HG03565 (cell line): ENCODE data around the gene XRCC4.

Experiments
- ATAC-seq: cut with Tn5 transposase; IDR thresholded peaks from one replicate; pipeline ENCODE4 v1.9.1; 2021; ENCODE audit warnings: mild to moderate bottlenecking, moderate library complexity; ENCODE audit not compliant: unreplicated experiment

Gene XRCC4

DNA sequence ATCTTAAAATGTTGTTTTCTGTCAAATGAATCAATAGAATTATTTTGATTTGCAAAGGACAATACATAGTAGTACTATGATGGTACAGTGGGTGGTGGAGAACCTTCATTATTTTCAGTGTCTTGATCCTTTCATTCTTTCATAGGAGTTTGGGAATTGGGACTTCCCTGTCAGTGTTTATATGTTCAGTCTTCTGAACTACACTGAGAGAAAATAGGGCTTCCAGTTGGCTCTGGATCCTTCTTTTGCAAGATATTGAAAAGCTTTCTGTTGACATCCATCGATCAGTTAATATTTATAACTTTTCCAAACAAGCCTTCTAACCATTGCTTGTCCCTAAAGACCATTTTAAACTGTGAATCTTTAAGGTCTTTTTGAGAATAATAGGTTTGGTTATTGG lies 94.7 kb downstream of the XRCC4 start:
- no peak for ATAC-seq

DNA sequence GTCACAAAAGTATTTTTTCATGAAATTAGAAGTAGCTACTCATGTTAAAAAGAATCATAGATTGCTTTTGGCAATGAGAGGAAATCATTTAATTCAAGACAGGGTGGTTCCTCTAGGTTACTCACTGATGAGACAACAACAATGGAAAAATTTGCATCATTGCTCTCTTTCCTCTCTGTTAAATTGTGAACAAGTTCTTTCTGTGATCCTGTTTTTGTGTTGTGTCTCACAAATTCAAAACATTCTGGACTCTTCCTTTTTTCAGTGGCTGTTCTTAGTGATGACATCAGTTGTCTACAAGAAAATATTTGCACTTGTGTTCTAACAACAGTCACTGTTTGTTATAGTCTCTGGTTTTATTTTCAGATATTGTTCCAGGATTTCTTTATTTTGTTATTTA lies 95.3 kb downstream of the XRCC4 start:
- no peak for ATAC-seq

GRCh38 chr5:83173826-83174225 lies 96.5 kb downstream of the XRCC4 start:
- no peak for ATAC-seq

DNA sequence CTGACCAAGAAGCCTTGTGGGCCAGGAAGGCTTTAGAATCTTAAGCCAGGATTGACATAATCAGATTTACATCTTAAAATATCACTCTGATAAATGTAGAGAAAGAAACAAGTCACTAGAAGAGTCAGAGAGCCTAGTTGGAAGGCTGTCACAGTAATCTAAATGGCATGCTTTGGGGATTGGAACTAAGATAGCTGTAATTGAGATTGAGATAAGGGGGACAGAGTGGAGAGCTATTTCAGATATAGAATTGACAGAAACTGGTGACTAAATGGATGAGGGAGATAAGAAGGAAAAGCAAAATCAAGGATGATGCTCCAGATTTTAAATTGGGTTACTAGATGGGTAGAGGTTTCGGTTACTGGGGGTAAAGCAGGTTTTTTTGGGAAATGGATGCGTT lies 100.5 kb downstream of the XRCC4 start:
- ATAC-seq = no peak

- no peak for ATAC-seq
Measured at GRCh38 chr5:83179966-83180365, 102.6 kb downstream of the XRCC4 start.

DNA sequence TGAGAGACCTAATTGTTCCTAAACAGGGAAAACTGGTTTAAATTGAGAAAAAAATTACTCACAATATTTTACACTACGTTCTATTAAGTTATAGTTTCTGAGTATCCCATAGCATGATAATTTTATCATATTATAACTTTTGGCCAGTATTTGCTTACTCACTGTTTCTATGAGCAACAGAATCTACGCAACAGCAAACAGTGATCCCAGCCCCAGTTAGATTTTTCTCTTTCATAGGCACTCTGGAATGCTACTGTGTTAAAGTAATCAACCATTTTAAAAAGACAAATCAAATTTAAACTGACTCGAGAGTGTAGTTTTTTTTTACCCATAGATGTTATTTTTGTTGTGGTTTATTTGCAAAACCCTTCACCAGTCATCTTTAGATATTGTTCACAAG lies 107.2 kb downstream of the XRCC4 start:
- ATAC-seq = no peak

- ATAC-seq = no peak
Measured at GRCh38 chr5:83192947-83193346, 115.6 kb downstream of the XRCC4 start.

DNA sequence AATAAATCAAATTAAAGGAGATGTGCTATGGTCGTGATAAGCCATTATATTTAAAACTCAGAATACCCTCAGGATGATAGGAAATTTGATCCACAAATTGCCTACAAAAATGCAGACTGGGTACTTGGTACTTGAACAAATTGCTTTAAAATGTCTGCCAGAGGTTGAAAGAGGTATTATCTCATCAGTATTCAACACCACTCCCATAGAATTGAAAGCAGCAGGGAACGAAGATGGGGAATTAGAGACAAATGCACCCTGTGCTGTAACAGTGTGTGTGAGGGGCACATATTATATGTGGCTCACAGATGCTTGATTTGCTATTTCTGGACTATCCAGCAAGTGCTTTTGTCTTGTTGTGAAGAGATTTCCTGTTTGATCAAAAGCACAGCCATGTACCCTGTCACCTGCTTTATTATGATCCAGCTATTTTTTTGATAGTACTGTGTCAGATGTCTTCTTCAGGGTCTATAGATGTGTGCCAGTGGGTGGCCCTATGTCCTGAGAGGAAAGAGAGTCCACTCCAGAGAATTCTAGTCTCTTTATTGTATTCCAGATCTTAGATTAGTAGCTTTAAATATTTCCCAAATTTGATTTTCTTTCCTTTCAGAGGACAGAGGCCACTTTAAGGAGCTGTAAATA lies 120.1 kb downstream of the XRCC4 start:
- ATAC-seq = no peak

DNA sequence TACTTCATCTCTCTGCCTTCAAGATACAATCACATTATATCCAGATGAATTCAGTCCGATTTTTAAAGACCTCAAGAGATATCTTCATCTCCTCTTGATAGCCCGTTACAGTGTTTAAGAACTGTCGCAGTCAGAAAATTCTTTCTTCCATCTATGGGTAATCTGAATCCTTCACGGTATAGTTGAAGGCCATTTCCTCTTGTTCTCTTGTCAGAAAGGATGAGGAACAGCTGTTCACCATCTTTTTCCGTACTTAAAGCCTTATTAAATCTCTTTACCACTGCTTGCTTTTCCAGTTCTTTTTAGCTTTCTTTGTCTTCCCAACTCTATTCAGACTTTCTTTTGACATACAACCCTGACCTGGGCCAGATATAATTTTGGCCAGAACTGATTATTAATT lies 121.8 kb downstream of the XRCC4 start:
- no peak for ATAC-seq

- no peak for ATAC-seq
Measured at GRCh38 chr5:83204651-83205050, 127.3 kb downstream of the XRCC4 start.

GRCh38 chr5:83209963-83210362 lies 132.6 kb downstream of the XRCC4 start:
- ATAC-seq = no peak

- ATAC-seq = no peak
Measured at GRCh38 chr5:83219077-83219476, 141.7 kb downstream of the XRCC4 start.

- no peak for ATAC-seq
Measured at GRCh38 chr5:83219495-83219894, 142.1 kb downstream of the XRCC4 start.

DNA sequence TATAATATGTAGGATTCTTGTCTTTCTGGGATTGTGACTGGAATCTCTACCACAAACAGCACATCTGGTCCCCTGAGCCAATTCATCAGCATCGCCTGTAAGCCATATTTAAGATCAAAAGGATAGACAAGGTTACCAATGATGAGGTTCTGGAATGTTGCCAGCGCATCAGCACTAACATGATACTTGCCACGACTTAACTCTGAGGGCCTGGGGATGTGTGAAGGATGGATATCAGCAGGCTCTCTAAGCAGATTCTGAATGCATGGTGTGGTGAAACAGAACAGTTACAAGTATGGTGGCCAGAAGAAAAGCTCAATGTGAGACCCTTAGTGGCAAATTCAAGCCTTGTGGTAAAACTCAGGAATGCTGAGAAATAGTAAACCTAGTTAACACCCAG lies 143.0 kb downstream of the XRCC4 start:
- ATAC-seq = no peak

DNA sequence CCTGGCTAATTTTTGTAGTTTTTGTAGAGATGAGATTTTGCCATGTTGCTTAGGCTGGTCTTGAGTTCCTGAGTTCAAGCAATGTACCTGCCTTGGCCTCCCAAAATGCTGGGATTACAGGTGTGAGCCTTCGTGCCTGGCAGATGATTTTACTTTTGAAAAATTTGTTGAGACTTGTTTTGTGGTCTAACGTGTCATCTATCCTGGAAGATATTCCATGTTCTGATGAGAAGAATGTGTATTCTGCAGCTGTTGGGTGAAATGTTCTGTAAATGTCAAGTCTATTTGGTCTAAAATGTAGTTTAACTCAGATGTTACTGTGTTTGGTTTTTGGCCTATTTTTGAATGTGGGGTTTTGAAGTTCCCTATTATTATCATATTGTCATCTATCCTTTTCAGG lies 145.6 kb downstream of the XRCC4 start:
- ATAC-seq = no peak

DNA sequence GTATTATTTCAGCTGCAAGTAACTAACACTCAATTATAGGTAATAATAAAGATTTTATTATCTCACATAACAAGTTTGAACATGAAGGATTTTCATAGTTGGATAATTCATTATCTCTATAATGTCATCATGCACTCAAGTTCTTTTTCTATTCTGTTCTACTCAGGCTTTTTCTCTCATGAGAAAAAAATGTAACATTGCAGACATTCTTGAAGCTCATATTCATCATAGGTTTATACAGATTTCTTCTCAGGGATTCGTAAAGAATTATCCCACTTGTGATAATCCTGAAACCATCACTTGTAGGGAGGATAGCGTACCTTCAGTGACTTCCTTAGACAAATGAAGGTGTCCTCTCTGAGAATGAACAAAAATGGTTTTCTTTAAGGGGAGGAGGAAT lies 150.3 kb downstream of the XRCC4 start:
- no peak for ATAC-seq

DNA sequence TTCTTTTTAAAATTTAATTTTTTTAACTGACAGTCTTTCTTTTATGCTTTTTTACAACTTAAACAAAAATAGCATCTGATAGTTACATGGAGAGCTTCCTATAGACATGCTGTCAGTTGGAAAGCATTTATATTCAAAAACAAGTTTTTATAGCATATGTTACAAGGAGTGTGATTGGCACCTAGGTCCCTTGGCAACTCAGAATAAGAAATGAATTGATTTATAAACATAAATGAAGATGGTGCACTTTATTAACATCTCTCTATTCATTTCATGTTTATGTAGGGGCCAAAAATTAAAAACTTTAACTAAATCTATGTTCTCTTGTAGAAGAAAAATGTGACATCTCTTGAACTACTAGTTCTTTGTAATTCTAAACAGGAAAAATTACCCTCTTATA lies 153.2 kb downstream of the XRCC4 start:
- no peak for ATAC-seq

DNA sequence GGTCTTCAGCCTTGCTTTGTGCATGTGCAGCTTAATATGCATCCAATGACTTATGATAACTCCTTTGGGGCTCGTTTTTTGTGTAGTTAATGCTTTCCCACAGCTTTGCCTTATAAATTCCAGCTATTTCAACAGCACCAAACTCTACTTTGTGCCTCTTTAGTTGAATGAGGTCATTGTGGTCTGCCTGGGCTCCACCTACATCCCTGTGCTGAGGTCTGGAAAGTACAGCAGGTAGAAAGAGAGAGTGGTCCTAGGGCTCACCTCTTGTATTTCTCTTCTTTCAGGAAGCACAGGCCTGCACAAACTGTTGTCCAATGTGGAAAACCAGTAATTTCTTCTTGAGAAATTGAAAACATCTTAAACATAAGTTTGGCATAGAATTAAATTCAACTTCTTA lies 167.2 kb downstream of the XRCC4 start:
- ATAC-seq = no peak

GRCh38 chr5:83245037-83245436 lies 167.7 kb downstream of the XRCC4 start:
- ATAC-seq = no peak

GRCh38 chr5:83246071-83246470 lies 168.7 kb downstream of the XRCC4 start:
- ATAC-seq = no peak

- no peak for ATAC-seq
Measured at GRCh38 chr5:83249156-83249555, 171.8 kb downstream of the XRCC4 start.

GRCh38 chr5:83251849-83252248 lies 174.5 kb downstream of the XRCC4 start:
- ATAC-seq = no peak

DNA sequence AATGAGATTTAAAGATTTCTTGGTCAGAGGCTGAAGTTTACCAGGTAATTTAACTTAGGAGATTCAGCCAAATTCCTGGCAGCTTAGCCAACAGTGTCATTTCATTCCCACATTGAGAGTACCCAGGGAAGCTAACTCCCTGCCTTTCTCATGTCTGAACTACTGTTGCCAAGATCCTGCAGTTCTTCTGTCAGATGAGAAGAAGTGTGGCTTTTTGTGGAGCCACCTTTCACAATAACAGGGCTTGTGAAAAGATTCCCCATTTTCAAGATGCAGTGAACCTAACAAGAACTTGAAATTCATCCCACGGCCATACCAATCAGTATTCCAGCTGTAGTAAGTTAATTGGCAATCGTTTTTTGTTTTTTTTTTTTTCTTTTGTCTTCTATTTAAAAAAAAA lies 176.4 kb downstream of the XRCC4 start:
- ATAC-seq = no peak

DNA sequence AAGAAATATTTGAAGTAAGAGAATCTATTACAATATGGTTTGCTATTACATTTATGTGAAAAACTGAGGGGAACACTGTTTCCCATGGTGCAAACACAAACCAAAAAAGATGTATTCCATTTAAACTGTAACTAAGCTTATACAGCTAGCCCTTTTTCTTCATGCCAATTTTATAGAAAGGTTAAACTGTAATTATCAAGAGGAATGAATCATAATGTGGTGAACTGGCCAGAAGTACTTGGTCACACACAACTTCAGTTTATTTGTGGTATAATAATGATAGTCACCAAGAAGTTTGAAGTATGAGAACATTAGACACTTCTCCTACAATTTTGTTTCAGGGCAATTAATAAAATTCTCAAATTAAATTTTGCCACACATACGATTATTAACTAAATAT lies 177.9 kb downstream of the XRCC4 start:
- no peak for ATAC-seq
